NCI-H460 (cell line): Measurements from ENCODE around the gene SFTPA2. TPM values are rescaled to one million over a fixed set of nuclear protein-coding genes. Genes with fewer than 3 reads are reported as not detected.
"Not testable (repeated sequence)": the region's sequence is repeated elsewhere in the genome, so short reads cannot be mapped to it uniquely, and the experiment has no call there.

Source experiments
- DNase-seq: peaks from one replicate; pipeline ENCODE4 v3.0.0-alpha.2; 2016; ENCODE audit warnings: low read depth; ENCODE audit errors: extremely low read depth
- total RNA-seq: library from RNA; depleted of rRNA; stranded (reverse); fragments of >200 nt; shearing (Covaris generic); gene quantifications from 2 replicates; pipeline ENCODE4 v1.2.3, GENCODE V29; 2014

The SFTPA2 gene
- total RNA-seq, 1 experiment from 2014 or later = not detected

DNA sequence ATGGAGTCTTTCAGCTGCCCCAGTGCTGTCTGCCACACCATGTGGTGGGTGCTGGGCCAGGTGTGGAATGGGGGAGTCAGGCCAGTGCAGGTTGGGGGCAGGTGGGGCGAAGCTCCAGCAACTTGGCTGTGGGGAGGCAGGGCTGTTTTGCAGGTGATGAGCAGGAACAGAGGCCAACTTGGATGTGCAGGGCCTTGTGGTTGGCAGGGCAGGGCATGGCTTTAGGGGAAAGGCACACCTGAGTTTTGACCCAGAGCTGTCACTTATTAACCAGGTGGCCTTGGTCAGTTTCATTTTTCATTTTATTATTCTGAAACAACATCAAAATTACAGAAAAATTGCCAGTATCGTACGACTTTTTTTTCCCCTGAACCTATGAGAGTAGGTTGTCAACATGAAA, 1.1 kb upstream of the SFTPA2 start:
- DNase-seq = no peak

DNA sequence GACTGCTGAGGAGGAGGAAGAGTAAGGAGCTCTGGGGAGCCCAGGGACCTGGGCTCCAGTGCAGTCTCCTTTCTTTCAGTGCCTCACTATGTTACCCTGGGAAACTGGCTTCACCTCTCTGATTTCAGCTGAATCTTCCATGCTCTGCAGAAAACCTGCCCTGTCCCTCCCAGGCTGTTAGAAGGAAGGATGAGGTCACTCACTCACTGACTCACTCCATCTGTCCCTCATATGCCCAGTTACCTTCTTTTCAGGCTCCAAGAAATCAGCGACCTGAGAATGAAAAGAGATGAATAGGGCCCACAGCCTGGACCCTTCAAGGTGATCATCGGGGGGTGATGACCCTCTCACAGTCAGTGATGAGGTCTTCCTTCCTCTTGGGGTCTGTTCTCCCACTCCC, 481 bp downstream of the SFTPA2 start:
- DNase-seq = no peak

- not testable (repeated sequence) for DNase-seq
Measured at GRCh38 chr10:79556961-79557360, 3.2 kb downstream of the SFTPA2 start.

- DNase-seq = no peak
Measured at GRCh38 chr10:79555354-79556309, 4.6 kb downstream of the SFTPA2 start.

DNA sequence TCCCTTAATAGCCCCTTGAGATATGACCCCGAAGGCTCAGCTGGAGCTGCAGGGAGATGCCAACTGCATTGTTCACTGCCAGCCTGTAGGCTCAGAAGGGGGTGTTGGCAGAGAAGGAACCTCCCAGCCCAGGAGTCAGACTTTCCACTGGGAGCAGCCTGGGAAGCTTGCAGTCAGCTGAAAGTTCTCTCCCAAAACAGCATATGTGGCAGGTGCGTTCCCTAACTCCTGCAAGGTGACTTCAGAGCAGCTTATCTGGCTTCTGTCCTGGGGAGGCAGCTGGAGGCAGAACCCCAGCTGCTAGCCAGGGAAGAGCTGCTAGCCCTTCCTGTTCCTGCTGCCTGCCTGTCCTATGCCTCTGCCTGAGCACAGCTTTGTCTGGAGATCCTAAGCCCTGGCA, 8.1 kb downstream of the SFTPA2 start:
- DNase-seq = no peak

DNA sequence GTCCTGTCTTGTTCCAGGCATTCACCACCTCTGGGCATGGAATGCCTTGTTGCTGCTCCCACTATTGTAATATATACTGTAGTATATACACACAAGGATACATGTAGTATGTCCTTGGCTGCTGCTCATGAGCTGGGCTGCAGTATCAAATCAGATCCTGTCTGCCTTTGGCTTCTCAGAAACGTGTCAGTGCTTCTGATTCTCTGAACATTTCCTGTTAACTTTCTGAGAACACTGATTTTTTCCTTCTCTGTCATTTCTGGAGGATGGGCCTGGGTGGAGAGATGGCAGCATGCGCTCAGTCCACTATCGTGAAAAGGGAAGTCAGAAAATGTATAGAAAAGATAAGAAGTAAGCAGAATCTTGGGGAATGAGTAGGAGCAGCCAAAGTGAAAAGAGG, 12.2 kb downstream of the SFTPA2 start:
- no peak for DNase-seq

DNA sequence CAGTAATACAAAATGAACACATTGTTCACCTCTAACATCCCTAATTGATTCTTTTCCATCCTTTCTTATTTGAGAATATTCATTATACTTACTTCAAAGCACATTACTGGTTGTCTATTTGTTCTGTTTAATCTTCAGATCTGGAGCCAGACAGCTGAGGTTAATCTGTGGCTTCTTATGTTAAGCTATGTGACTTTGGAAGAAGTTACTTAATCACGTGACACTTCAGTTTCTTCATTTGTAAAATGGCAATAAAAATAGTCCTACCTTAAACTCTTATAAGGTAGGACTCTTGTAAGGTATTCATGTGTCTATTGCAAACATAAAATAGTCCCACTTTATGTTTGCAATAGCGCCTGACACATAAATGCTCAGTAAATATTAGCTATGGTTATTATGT, 13.1 kb downstream of the SFTPA2 start:
- not testable (repeated sequence) for DNase-seq

GRCh38 chr10:79544926-79545659, 15.1 kb downstream of the SFTPA2 start:
- DNase-seq = not testable (repeated sequence)

DNA sequence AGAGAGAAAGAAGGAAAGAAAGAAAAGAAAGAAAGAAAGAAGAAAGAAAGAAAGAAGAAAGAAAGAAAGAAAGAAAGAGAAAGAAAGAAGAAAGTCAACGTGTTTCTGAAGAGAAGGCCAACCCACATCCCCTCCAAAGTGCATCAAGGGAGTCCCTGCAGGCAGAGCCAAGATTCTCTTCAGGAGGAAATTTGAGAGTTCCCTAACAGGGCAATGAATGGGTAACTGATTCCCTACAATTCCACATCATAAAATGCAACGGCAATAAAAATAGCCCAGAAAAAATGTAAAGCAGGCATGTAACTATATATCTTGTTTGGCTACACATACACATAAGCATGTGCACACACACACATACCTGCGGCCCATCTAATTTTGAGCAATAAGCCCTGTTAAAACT, 15.8 kb downstream of the SFTPA2 start:
- DNase-seq = not testable (repeated sequence)

GRCh38 chr10:79542626-79543025, 17.6 kb downstream of the SFTPA2 start:
- no peak for DNase-seq

DNA sequence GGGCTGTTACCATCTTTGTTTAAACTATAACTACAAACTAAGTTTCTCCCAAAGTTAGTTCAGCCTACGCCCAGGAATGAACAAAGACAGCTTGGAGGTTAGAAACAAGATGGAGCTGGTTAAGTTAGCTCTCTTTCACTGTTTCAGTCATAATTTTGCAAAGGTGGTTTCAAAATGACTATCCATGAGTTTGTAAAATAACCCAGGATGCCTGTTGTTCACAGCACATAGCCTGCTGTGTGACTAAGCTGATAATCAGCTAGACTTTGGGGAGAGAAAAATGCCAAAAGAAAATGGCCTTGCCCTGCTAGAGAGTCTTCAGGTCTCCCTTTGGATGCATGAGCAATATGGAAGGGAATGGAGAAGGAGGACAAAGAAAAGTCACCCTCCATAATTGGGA, 19.3 kb downstream of the SFTPA2 start:
- not testable (repeated sequence) for DNase-seq

- DNase-seq = not testable (repeated sequence)
Measured at GRCh38 chr10:79538311-79538710, 21.9 kb downstream of the SFTPA2 start.

DNA sequence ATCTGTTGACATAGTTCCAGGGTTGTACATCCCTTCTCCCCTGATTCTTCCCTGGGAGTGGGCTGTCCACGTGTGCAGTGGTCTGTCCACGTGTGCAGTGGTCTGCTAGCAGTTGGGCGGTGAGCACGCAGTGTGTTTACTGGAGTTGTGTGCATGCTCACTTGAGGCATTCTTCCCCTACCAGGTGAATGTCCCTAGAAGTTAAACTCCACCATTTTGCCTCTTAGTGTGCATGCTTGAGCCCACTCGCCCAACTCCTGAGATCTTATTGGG, 26.4 kb downstream of the SFTPA2 start:
- not testable (repeated sequence) for DNase-seq

DNA sequence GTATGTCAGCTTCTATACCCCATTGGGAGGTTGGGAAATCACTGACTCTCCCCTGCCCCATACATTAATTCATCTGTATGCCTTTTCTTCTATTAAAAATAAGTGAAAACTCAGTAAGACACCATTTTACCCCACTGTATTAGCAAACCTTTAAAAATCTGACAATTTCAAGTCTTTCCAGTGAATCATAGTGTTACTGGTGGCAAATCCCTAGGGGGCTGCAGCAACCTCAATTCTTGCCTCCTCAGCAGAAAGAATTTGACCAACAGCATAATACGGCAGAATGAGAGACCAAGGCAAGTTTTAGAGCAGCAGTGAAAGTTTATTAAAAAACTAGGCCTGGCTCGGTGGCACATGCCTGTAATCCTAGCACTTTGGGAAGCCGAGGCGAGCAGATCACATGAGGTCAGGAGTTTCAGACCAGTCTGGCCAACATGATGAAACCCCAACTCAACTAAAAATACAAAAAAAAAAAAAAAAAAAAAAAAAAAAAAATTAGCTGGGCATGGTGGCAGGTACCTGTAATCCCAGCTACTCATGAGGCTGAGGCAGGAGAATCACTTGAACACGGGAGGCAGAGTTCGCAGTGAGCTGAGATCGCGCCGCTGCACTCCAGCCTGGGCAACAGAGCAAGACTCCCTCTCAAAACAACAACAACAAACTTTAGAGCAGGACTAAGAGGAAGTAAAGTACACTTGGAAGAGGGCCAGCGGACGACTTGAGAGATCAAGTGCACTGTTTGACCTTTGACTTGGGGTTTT, 26.9 kb downstream of the SFTPA2 start:
- DNase-seq = not testable (repeated sequence)

DNA sequence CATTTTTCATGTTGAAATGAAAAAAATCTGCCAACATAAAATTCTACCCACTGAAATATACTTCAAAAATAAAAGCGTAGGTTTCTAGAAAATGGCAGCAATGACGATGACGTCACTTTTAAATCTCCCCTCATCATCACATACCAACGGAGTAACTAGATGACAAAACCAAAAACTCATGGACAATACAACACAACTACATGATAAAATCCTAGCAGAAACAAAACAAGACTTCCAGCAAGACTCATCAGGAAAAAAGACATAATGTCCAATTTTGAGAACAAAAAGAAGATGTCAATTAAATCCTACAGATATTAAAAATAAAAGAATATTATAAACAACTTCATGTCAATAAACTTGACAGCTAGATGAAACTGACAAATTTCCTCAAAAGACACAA, 31.9 kb downstream of the SFTPA2 start:
- DNase-seq = not testable (repeated sequence)

DNA sequence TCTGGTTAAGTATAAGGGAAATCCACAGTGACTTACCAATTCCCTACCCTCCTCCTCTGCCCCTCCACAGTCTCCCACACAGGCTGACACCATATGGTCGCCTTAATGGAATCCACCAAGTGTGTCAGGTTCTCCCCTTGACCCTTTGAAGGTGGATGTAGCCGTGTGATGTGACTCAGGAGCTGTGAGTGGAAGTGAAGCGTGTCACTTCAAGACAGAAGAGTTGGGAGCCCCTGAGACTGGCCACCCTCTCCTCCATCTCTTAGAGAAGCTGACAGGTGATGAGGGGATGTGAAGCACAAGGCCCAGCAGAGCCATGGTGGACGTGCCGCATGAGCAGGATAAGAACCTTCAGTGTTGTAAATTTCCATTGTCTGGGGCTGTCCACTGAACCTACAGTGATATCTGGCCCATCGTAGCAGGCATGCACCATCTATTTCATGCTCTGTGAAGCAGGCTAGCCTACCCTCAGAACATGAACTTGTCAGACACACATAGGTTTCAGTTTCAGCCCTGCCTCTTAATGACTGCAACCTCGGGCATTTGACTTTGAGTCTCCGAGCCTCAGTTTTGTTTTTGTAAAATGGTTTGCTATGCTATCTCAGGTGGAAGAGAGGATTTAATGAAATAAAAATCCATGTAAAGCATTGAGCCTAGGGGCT, 35.0 kb downstream of the SFTPA2 start:
- not testable (repeated sequence) for DNase-seq

DNA sequence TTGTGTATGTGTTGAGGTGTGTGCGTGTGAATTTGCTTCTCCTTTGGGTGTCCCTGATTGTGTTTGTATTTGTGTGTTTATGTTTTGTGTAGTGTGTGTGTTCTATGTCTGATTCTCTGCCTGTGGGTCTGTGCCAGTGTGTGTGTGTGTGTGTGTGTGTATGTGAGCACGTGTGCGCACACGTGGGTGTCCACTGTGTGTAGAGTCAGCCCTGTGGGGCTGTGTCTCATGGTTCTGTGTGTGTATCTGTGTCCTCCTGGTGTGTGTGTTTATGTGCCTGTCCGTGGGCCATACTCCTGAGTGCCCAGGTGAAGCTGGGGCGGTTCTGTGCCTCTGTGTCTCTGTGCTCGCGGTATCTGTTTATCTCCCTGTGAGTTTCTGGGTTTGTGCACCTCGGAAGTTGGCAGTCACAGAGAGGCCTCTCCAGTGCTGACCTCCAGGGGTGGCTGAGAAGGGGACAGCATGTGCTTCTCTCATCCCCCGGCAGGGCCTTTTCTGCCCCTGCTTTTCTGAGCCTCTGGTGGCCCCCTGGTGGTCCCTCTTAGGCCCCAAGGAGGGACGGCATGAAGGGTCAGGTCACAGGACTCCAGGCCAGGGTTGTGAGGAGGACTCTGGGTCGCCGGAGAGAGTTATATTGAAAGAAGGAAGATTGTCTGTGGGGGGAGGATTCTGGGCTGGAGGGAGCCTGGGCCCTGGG, 36.9 kb downstream of the SFTPA2 start:
- not testable (repeated sequence) for DNase-seq

- DNase-seq = not testable (repeated sequence)
Measured at GRCh38 chr10:79522464-79522863, 37.7 kb downstream of the SFTPA2 start.

DNA sequence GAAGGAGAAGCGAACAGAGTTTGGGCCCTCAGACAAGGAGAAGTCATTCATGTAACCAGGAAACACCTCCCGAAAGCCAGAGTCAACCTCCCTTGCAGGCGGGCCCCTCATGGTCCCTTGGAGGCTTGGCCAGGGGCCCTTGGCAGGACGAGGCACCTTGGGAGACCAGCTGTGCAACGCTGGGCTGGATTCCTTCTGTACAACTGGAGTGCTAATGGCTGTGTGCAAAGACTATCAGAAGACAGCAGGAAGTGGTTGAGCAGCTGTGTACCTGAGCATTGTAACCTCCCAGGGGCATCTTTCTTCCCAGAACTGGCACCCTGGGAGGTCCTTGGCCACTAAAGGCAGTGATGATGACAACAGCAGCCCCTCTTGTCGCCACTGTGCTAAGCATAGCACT, 38.5 kb downstream of the SFTPA2 start:
- DNase-seq = not testable (repeated sequence)

- not testable (repeated sequence) for DNase-seq
Measured at GRCh38 chr10:79517567-79517966, 42.6 kb downstream of the SFTPA2 start.
